Lung (tissue), 12 donors: Measurements from ENCODE around the gene SAP30BP. TPM values are rescaled to one million over a fixed set of nuclear protein-coding genes. Genes with fewer than 3 reads are reported as not detected.

ENCODE experiments used
- ATAC-seq: fragments of 200-7000 bp; cut with Tn5 transposase; one replicate; pipeline ENCODE4 v1.9.1; 2020; ENCODE audit warnings: moderate number of reproducible peaks; ENCODE audit not compliant: insufficient read depth, low FRiP score
- DNase-seq, 3 donors: peaks; one replicate each; pipeline ENCODE4 v3.0.0-alpha.2; 2013 to 2017
- H3K27ac ChIP-seq, 2 donors: one replicate each; pipeline ENCODE4 v1.5.1; 2013; ENCODE audit warnings: mild to moderate bottlenecking in 2 of 2, moderate library complexity in 2 of 2, control low read depth in 1 of 2, inconsistent platforms in 1 of 2, low read depth in 1 of 2, low read length in 1 of 2
- H3K27me3 ChIP-seq, 3 donors: one replicate each; pipeline ENCODE4 v1.5.1; 2013; ENCODE audit warnings: low read length in 2 of 3; ENCODE audit not compliant: control insufficient read depth in 3 of 3, insufficient read depth in 3 of 3
- H3K36me3 ChIP-seq, 4 donors: one replicate each; pipeline ENCODE4 v1.5.1; 2013; ENCODE audit warnings: low read length in 4 of 4, mild to moderate bottlenecking in 1 of 4, moderate library complexity in 1 of 4; ENCODE audit not compliant: control insufficient read depth in 4 of 4, insufficient read depth in 4 of 4
- H3K4me1 ChIP-seq, 5 donors: one replicate each; pipeline ENCODE4 v1.5.1; 2013; ENCODE audit warnings: low read length in 5 of 5, mild to moderate bottlenecking in 2 of 5, moderate library complexity in 1 of 5; ENCODE audit not compliant: control insufficient read depth in 5 of 5, insufficient read depth in 5 of 5
- H3K4me3 ChIP-seq: one replicate; pipeline ENCODE4 v1.5.1; 2013; ENCODE audit warnings: mild to moderate bottlenecking, control low read depth, moderate library complexity
- H3K9ac ChIP-seq, 2 donors: one replicate each; pipeline ENCODE4 v1.5.1; 2013; ENCODE audit warnings: low read length in 2 of 2, control low read depth in 1 of 2; ENCODE audit not compliant: insufficient read depth in 1 of 2
- H3K9me3 ChIP-seq, 4 donors: one replicate each; pipeline ENCODE4 v1.5.1; 2013; ENCODE audit warnings: low read length in 3 of 4, mild to moderate bottlenecking in 1 of 4, moderate library complexity in 1 of 4; ENCODE audit not compliant: control insufficient read depth in 4 of 4, insufficient read depth in 3 of 4
- WGBS, 2 donors: extraction: QIAGEN DNeasy Blood & Tissue Kit; methylation state at CpG; one replicate each; pipeline ENCODE4 v1.1.7; 2013; 5-methylcytosine and 5-hydroxymethylcytosine counted together
- polyA plus RNA-seq, 2 donors: library from polyadenylated mRNA; stranded (reverse); fragments of 200-250 nt; gene quantifications; one replicate each; pipeline ENCODE4 v1.2.1, GENCODE V29; 2013
- total RNA-seq, 2 donors: library from RNA; depleted of rRNA in 1 of 2; stranded (reverse); fragments of >200 nt in 1 of 2; gene quantifications; one replicate each; pipeline ENCODE4 v1.2.1, GENCODE V29; 2014 to 2021
- TF ChIP-seq, protein P1 (sequence below): IDR thresholded peaks from 2 replicates; pipeline ENCODE4 v1.5.1; 2012; ENCODE audit warnings: mild to moderate bottlenecking; ENCODE audit errors: control extremely low read depth, extremely low read depth
- donor health status: control.
- donor health status: control.
- donor health status: Bipolar disorder and iron deficiency.
- donor health status: healthy.
- donor health status: DM: yes; HTN: yes; CAD: no.

SAP30BP gene
- total and polyA plus RNA-seq, 4 donors: 46.5 to 82.9 (median 77.3) TPM

DNA sequence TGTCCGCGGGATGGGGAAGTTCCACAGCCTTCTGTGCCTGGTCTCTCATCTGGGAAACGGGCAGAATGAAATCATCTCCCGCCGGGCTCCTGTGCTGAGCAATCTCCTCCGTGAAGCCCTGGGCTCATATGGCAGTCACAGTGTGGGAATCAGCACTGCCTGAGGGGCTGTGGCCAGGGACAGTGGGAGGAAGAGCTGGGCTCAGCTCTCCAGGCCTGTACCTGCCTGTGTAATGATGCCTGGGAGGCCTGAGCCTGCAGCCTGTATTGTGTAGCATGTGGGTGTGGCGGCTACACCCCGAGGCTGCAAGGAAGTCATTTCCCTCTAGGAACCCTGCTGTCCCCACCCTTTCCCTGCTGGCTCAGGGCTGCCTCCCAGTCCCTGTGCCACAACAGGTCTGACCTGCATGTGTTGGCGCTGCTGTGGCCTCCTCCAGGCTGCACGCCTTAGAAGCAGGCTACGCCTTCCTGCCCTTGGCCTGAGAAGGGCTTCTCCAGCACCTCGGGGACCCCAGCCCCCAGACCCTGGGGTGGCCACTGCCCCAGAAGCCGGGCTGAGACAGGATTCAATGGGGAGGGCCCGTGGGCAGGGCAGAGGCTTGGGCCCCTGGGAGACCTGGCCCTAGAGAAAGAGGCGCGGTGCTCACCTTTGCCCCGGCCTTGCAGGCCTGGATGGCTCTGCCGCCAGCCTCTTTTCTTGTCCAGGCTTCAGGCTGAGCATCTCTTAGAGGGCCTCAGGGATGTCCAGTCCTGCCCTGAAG lies 56.2 kb downstream of the SAP30BP start:
- ATAC-seq (no peak), DNase-seq (no peak)
- H3K4me1 ChIP-seq: peaks cover 0 to 15% (median 0%) of the 10 kb centered on the region in 5 donors
- H3K27ac ChIP-seq: peak overlapping the region in 1 of 2 donors; percentile 41
- no peak overlapping the region for H3K9ac ChIP-seq
- H3K9me3 ChIP-seq: no peaks in the 10 kb centered on the region
- TF ChIP-seq, protein P1, sequence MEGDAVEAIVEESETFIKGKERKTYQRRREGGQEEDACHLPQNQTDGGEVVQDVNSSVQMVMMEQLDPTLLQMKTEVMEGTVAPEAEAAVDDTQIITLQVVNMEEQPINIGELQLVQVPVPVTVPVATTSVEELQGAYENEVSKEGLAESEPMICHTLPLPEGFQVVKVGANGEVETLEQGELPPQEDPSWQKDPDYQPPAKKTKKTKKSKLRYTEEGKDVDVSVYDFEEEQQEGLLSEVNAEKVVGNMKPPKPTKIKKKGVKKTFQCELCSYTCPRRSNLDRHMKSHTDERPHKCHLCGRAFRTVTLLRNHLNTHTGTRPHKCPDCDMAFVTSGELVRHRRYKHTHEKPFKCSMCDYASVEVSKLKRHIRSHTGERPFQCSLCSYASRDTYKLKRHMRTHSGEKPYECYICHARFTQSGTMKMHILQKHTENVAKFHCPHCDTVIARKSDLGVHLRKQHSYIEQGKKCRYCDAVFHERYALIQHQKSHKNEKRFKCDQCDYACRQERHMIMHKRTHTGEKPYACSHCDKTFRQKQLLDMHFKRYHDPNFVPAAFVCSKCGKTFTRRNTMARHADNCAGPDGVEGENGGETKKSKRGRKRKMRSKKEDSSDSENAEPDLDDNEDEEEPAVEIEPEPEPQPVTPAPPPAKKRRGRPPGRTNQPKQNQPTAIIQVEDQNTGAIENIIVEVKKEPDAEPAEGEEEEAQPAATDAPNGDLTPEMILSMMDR: no peak
- WGBS, 2 donors: 70 to 77% methylated on average over 18 of the region's 18 CpGs
- peaks cover 0 to 2% (median 0%) of the 10 kb centered on the region in 4 donors for H3K36me3 ChIP-seq
- peaks cover 0 to 12% (median 4%) of the 10 kb centered on the region in 3 donors for H3K27me3 ChIP-seq
- H3K4me3 ChIP-seq: no peak overlapping the region

DNA sequence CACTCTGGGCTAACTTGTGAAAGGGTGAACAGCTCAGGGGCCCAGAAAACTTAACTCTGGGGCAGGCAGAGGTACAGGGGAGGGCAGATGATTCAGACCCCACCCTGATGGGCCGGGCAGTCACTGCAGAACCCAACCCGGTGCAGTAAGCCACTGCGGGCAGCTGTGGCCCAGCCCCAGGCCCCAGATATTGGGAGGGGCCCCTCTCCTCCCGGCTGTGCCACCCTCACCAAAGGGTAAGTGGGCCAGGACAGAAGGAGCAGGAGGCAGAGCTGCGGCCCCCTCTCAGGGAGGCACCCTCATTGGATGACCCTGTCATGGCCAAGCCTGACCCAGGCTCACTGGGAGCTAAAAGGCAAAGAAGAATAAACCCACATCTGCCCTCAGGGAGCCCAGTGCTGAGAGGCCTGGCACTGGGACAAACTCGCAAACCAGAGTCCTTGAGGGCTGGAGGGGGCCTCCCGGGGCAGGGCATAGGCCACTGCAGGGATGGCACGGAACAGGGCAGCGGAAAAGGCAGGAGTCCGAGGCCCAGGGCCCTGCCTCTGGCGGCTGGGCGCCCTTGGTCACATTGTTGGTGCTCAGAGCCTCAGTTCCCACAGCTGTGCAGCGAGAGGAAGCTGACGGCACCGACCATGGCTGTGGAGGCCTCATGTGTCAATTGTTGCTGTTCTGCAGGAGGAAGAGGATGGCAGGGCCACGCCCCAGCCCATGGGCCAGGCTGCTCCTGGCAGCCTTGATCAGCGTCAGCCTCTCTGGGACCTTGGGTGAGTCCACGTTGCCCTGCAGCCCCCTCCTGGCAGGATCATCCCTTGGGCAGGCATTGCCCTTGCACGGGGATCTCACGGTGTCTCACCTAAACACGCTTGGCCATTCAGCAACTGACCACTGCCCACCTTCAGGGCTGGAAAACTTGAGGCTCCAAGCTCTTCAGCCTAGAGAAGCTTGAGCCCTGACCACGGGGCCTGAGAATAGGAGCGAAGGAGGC lies 57.2 kb downstream of the SAP30BP start:
- Histone ChIP-seq H3K27ac (no peak overlapping the region), H3K4me3 (no peak overlapping the region), H3K27me3 (peaks cover 0 to 12% (median 4%) of the 10 kb centered on the region in 3 donors), H3K36me3 (peaks cover 0 to 3% (median 0%) of the 10 kb centered on the region in 4 donors), H3K4me1 (peaks cover 0 to 15% (median 0%) of the 10 kb centered on the region in 5 donors), H3K9ac (no peak overlapping the region), H3K9me3 (no peaks in the 10 kb centered on the region)
- 83 to 86% methylated on average over 19 to 23 of the region's 23 CpGs for WGBS, 2 donors
- TF ChIP-seq, protein P1: no peak
- ATAC-seq: no peak
- no peak for DNase-seq

DNA sequence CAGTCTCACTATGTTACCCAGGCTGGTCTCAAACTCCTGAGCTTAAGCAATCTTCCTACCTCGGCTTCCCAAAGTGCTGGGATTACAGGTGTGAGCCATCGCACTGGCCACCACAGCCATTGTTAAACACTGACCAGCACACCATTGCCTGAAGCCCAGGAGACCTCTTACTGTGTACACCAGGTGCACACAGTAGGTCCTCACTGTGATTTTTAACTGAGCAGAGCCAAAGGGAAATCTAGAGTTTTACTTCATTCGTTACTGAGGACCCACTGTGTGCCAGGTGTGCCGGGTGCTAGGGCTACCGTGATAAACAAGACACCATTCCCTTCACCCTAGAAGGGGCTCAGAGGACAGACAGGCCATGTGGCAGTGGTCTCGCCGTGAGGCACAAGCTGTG lies 58.4 kb downstream of the SAP30BP start:
- TF ChIP-seq, protein P1: no peak
- no peak overlapping the region for H3K4me3 ChIP-seq
- peaks cover 0 to 4% (median 0%) of the 10 kb centered on the region in 4 donors for H3K36me3 ChIP-seq
- H3K4me1 ChIP-seq: peaks cover 0 to 15% (median 0%) of the 10 kb centered on the region in 5 donors
- H3K9ac ChIP-seq: no peak overlapping the region
- WGBS, 2 donors: 92 to 94% methylated on average over 7 of the region's 7 CpGs
- DNase-seq (no peak), ATAC-seq (no peak)
- H3K27ac ChIP-seq: no peak overlapping the region
- H3K9me3 ChIP-seq: no peaks in the 10 kb centered on the region
- H3K27me3 ChIP-seq: peaks cover 0 to 5% (median 3%) of the 10 kb centered on the region in 3 donors
